KBM-7 (cell line): ENCODE measurements around the gene RARB.

Experiments used
- DNase-seq: peaks from one replicate; pipeline ENCODE4 v3.0.0-alpha.2; 2015
- in situ Hi-C: fragments of 300-500 bp; cut with MboI; formaldehyde crosslinking; loops from 2 replicates; pipeline ENCODE4 v1.14.3; 2020; ENCODE audit warnings: low sequenced_read_pairs, low pct_unique_long_range_greater_than_20kb, mixed read lengths

Gene RARB

GRCh38 chr3:25582242-25582641, 154.2 kb downstream of the RARB start:
- no peak for DNase-seq
- in situ Hi-C loops, result no loop called here

- DNase-seq, result no peak
- in situ Hi-C loops, result no loop called here
Measured at GRCh38 chr3:25583343-25583742, 155.3 kb downstream of the RARB start.

GRCh38 chr3:25584011-25584789, 156.1 kb downstream of the RARB start:
- DNase-seq, result no peak
- in situ Hi-C loops, result no loop called here

GRCh38 chr3:25585361-25586166, 157.5 kb downstream of the RARB start:
- no peak for DNase-seq
- in situ Hi-C loops, result no loop called here

GRCh38 chr3:25586167-25586505, 158.1 kb downstream of the RARB start:
- in situ Hi-C loops, result no loop called here
- no peak for DNase-seq

GRCh38 chr3:25586553-25586952, 158.5 kb downstream of the RARB start:
- no peak for DNase-seq
- in situ Hi-C loops, result no loop called here

GRCh38 chr3:25587094-25587493, 159.0 kb downstream of the RARB start:
- in situ Hi-C loops, result no loop called here
- DNase-seq, result no peak

- in situ Hi-C loops, result no loop called here
Measured at GRCh38 chr3:25587526-25587925, 159.5 kb downstream of the RARB start.

GRCh38 chr3:25587975-25588374, 159.9 kb downstream of the RARB start:
- DNase-seq, result no peak
- in situ Hi-C loops, result no loop called here

More at GRCh38 chr3:25587526-25587925, 159.5 kb downstream of the RARB start:
- DNase-seq, result no peak

- in situ Hi-C loops, result no loop called here
- no peak for DNase-seq
Measured at GRCh38 chr3:25588441-25589103, 160.5 kb downstream of the RARB start.

- in situ Hi-C loops, result no loop called here
- no peak for DNase-seq
Measured at GRCh38 chr3:25589104-25589782, 161.2 kb downstream of the RARB start.

- in situ Hi-C loops, result no loop called here
- no peak for DNase-seq
Measured at GRCh38 chr3:25589783-25590258, 161.8 kb downstream of the RARB start.

- in situ Hi-C loops, result no loop called here
- no peak for DNase-seq
Measured at GRCh38 chr3:25592510-25592968, 164.5 kb downstream of the RARB start.

GRCh38 chr3:25593001-25593400, 164.9 kb downstream of the RARB start:
- in situ Hi-C loops, result no loop called here
- DNase-seq, result no peak

- peak; percentile 67 for DNase-seq
- in situ Hi-C loops, result no loop called here
Measured at GRCh38 chr3:25594007-25594502, 166.0 kb downstream of the RARB start.

GRCh38 chr3:25597535-25598101, 169.6 kb downstream of the RARB start:
- DNase-seq, result no peak
- in situ Hi-C loops, result no loop called here

GRCh38 chr3:25603703-25604102, 175.6 kb downstream of the RARB start:
- in situ Hi-C loops, result no loop called here
- DNase-seq, result peak; percentile 71

- peak; percentile 73 for DNase-seq
- in situ Hi-C loops, result no loop called here
Measured at GRCh38 chr3:25604107-25604805, 176.2 kb downstream of the RARB start.
